Adrenal gland (tissue), 12 donors: ENCODE measurements around the gene LTO1. TPM values are rescaled to one million over a fixed set of nuclear protein-coding genes. Genes with fewer than 3 reads are reported as not detected.

Experiments used
- DNase-seq, 7 donors: peaks; one replicate each; pipeline ENCODE4 v3.0.0-alpha.2; 2019 to 2020
- H3K27ac ChIP-seq, 5 donors: fragments of 200-600 bp; sonication (generic) in 4 of 5; 1 replicate in 3 of 5; 2 replicates in 2 of 5; pipeline versions ENCODE4 v1.5.1 to v1.8.0; 2016 to 2020; ENCODE audit warnings: mild to moderate bottlenecking in 1 of 5
- H3K27me3 ChIP-seq: fragments of 200-600 bp; 2 replicates; pipeline ENCODE4 v1.8.0; 2021
- H3K36me3 ChIP-seq, 2 donors: fragments of 200-600 bp; replicated peaks in 1 of 2; 1 replicate in 1 of 2; 2 replicates in 1 of 2; pipeline versions ENCODE4 v1.5.1 to v1.8.0; 2018 to 2022
- H3K4me1 ChIP-seq, 2 donors: fragments of 200-600 bp; replicated peaks in 1 of 2; 1 replicate in 1 of 2; 2 replicates in 1 of 2; pipeline versions ENCODE4 v1.5.1 to v1.8.0; 2018 to 2021
- H3K4me3 ChIP-seq, 4 donors: fragments of 200-600 bp; sonication (generic) in 3 of 4; one replicate each; pipeline ENCODE4 v1.5.1; 2016 to 2018
- H3K9me3 ChIP-seq, 3 donors: fragments of 200-600 bp; sonication (generic) in 1 of 3; replicated peaks in 1 of 3; 1 replicate in 2 of 3; 2 replicates in 1 of 3; pipeline versions ENCODE4 v1.5.1 to v1.8.0; 2016 to 2021
- POLR2A ChIP-seq, 2 donors: fragments of 450-650 bp; IDR thresholded peaks; one replicate each; pipeline ENCODE4 v1.6.1; 2017; ENCODE audit warnings: antibody characterized with exemption in 2 of 2, mild to moderate bottlenecking in 2 of 2, moderate library complexity in 1 of 2
- WGBS, 4 donors: extraction: QIAGEN DNeasy Blood & Tissue Kit in 2 of 4; methylation state at CpG; one replicate each; pipeline versions ENCODE4 v1.1.5 to v1.1.7; 2013 to 2017; 5-methylcytosine and 5-hydroxymethylcytosine counted together
- intact Hi-C, 2 donors: fragments of 100-400 bp; cut with DNase I; formaldehyde crosslinking; loops; one replicate each; pipeline versions ENCODE4 v1.14.1 to v1.15.0; 2022 to 2023
- polyA plus RNA-seq, 3 donors: library from polyadenylated mRNA; stranded (reverse); fragments of 200-250 nt in 2 of 3; fragments of 350-450 nt in 1 of 3; fragmentation: Illumina TruSeq in 1 of 3; extraction: RNeasy Lipid Tissue Mini Kit (QIAGEN cat#74804) in 1 of 3; gene quantifications; one replicate each; pipeline ENCODE4 v1.2.3, GENCODE V29; 2013 to 2014
- total RNA-seq, 9 donors: library from RNA; depleted of rRNA in 4 of 9; stranded (reverse); fragments of >200 nt in 4 of 9; fragments of 120-200 nt in 1 of 9; fragmentation: NEBNext Ultra II Directional in 1 of 9; extraction: Animal tissue kit (Norgen Biotek cat#: 25700) in 1 of 9; gene quantifications; one replicate each; pipeline versions ENCODE4 v1.1.0 to v1.2.4, GENCODE V29; 2013 to 2023
- TF ChIP-seq, protein P1 (sequence below), 6 experiments: fragments of 450-650 bp in 4 of 6; fragments of 200-600 bp in 2 of 6; sonication (generic) in 1 of 6; IDR thresholded peaks; 1 replicate in 5 of 6; 2 replicates in 1 of 6; pipeline versions ENCODE4 v1.5.1 to v1.8.0; 2016 to 2021; ENCODE audit warnings: antibody characterized with exemption in 6 of 6, mild to moderate bottlenecking in 2 of 6, moderate library complexity in 1 of 6
- donor health status: healthy with polysubstance abuse.
- donor health status: Bipolar disorder and iron deficiency.
- donor health status: DM: yes; HTN: yes; CAD: no.
- donor health status: DM: no; HTN: no; CAD: no.
- donor health status: DM: no; HTN: no; CAD: no.
- donor health status: DM: yes; HTN: yes; CAD: no.

LTO1 gene
- total and polyA plus RNA-seq, 12 donors: 10.9 to 52.5 (median 23.6) TPM

DNA sequence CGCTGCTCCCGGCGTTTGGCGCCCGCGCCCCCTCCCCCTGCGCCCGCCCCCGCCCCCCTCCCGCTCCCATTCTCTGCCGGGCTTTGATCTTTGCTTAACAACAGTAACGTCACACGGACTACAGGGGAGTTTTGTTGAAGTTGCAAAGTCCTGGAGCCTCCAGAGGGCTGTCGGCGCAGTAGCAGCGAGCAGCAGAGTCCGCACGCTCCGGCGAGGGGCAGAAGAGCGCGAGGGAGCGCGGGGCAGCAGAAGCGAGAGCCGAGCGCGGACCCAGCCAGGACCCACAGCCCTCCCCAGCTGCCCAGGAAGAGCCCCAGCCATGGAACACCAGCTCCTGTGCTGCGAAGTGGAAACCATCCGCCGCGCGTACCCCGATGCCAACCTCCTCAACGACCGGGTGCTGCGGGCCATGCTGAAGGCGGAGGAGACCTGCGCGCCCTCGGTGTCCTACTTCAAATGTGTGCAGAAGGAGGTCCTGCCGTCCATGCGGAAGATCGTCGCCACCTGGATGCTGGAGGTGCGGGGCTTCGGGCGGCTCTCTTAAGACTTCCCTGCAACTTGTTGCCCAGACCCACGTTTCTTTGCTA, 34.1 kb downstream of the LTO1 start, which contains the start of gene CCND1:
CCND1 (plus strand) TSS at position 162 of the 587 bp plus-strand sequence; CDS start at position 320, 158 bp downstream.
- peaks cover 0 to 7% of the 10 kb centered on the region in 2 donors for H3K36me3 ChIP-seq
- peak within 1 kb of the TSS; percentile 60 to 88 (median 77) for H3K27ac ChIP-seq
- peak; percentile 75 to 92 (median 85) for DNase-seq
- peak within 1 kb of the TSS; percentile 40 to 73 (median 56) for H3K4me3 ChIP-seq
- no peaks in the 10 kb centered on the region for H3K9me3 ChIP-seq
- TF ChIP-seq, protein P1, sequence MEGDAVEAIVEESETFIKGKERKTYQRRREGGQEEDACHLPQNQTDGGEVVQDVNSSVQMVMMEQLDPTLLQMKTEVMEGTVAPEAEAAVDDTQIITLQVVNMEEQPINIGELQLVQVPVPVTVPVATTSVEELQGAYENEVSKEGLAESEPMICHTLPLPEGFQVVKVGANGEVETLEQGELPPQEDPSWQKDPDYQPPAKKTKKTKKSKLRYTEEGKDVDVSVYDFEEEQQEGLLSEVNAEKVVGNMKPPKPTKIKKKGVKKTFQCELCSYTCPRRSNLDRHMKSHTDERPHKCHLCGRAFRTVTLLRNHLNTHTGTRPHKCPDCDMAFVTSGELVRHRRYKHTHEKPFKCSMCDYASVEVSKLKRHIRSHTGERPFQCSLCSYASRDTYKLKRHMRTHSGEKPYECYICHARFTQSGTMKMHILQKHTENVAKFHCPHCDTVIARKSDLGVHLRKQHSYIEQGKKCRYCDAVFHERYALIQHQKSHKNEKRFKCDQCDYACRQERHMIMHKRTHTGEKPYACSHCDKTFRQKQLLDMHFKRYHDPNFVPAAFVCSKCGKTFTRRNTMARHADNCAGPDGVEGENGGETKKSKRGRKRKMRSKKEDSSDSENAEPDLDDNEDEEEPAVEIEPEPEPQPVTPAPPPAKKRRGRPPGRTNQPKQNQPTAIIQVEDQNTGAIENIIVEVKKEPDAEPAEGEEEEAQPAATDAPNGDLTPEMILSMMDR (IDR thresholded peaks at IDR 0.05): peak in 3 of 6 experiments; percentile 2 to 23 (median 20)
- TF ChIP-seq POLR2A (IDR thresholded peaks at IDR 0.05): peak; percentile 82 to 97
- H3K4me1 ChIP-seq: peaks cover 39 to 66% of the 10 kb centered on the region in 2 donors
- intact Hi-C loops: loop anchor here (5.0 kb wide), 3 partner anchors 344 to 719 kb away; partner anchors contain the start of gene MYEOV (in 1 of the 2)
- WGBS, 4 donors: 0 to 2% (median 1%) methylated on average over 17 to 49 of the region's 49 CpGs
- H3K27me3 ChIP-seq: peaks cover 2% of the 10 kb centered on the region

- TF ChIP-seq POLR2A (IDR thresholded peaks at IDR 0.05): no peak
- TF ChIP-seq, protein P1 (IDR thresholded peaks at IDR 0.05): no peak
- peak; percentile 51 to 75 (median 56) for DNase-seq
- Histone ChIP-seq H3K36me3 (peaks cover 0 to 7% of the 10 kb centered on the region in 2 donors), H3K9me3 (no peaks in the 10 kb centered on the region), H3K27ac (peak overlapping the region in 3 of 5 donors; percentile 77 to 88 (median 88)), H3K4me3 (peak overlapping the region in 2 of 4 donors; percentile 72 to 73), H3K4me1 (peaks cover 39 to 73% of the 10 kb centered on the region in 2 donors), H3K27me3 (peaks cover 2% of the 10 kb centered on the region)
- 2 to 6% (median 5%) methylated on average over 30 to 43 of the region's 43 CpGs for WGBS, 4 donors
- intact Hi-C loops: loop anchor here (5.0 kb wide), 3 partner anchors 343 to 718 kb away; partner anchors contain the start of gene MYEOV (in 1 of the 2)
Measured at GRCh38 chr11:69640260-69640994, 34.7 kb downstream of the LTO1 start.

GRCh38 chr11:69639831-69640230, 35.3 kb downstream of the LTO1 start:
- 18 to 30% (median 24%) methylated on average over 9 of the region's 9 CpGs for WGBS, 4 donors
- intact Hi-C loops: loop anchor here (5.0 to 10.0 kb wide), 5 partner anchors 175 to 718 kb away; partner anchors contain the start of gene MYEOV (in 1 of the 2)
- Histone ChIP-seq H3K4me3 (peak overlapping the region in 1 of 4 donors; percentile 72), H3K36me3 (peaks cover 0 to 7% of the 10 kb centered on the region in 2 donors), H3K27ac (peak overlapping the region in 3 of 5 donors; percentile 77 to 88 (median 88)), H3K4me1 (peaks cover 45 to 78% of the 10 kb centered on the region in 2 donors), H3K9me3 (no peaks in the 10 kb centered on the region), H3K27me3 (peaks cover 2% of the 10 kb centered on the region)
- no peak for DNase-seq
- TF ChIP-seq, protein P1 (IDR thresholded peaks at IDR 0.05): no peak
- TF ChIP-seq POLR2A (IDR thresholded peaks at IDR 0.05): no peak
